NCI-H2107 (cell line): ENCODE results near the gene TMUB1.

ENCODE experiments used
- DNase-seq: peaks from one replicate; lab custom pipeline; 2025; lab: John Stamatoyannopoulos, UW

TMUB1 gene

GRCh38 chr7:151083071-151083823, at the start of gene TMUB1:
Gene TMUB1 (minus strand): TSS chr7:151083493. CDS start chr7:151082563, 930 bp downstream.
- DNase-seq: peak; percentile 65

GRCh38 chr7:151132461-151133205, 49.3 kb upstream of the TMUB1 start:
- DNase-seq: no peak

- DNase-seq: no peak
These were observed 48.5 kb upstream of the TMUB1 start for GRCh38 chr7:151131592-151132293.

GRCh38 chr7:151131224-151131591, 47.9 kb upstream of the TMUB1 start:
- DNase-seq: no peak

- no peak for DNase-seq
These were observed 47.5 kb upstream of the TMUB1 start for GRCh38 chr7:151130741-151131157.

GRCh38 chr7:151129960-151130591, 46.8 kb upstream of the TMUB1 start:
- DNase-seq: no peak

- DNase-seq: no peak
These were observed 46.0 kb upstream of the TMUB1 start for GRCh38 chr7:151129117-151129959.

GRCh38 chr7:151128716-151129115, 45.4 kb upstream of the TMUB1 start:
- no peak for DNase-seq

GRCh38 chr7:151128144-151128543, 44.9 kb upstream of the TMUB1 start:
- DNase-seq: no peak

GRCh38 chr7:151126491-151127137, 43.3 kb upstream of the TMUB1 start:
- DNase-seq: no peak

- DNase-seq: no peak
These were observed 42.7 kb upstream of the TMUB1 start for GRCh38 chr7:151125846-151126481.

GRCh38 chr7:151125470-151125845, 42.2 kb upstream of the TMUB1 start:
- no peak for DNase-seq

GRCh38 chr7:151124899-151125399, 41.7 kb upstream of the TMUB1 start:
- DNase-seq: no peak

GRCh38 chr7:151124481-151124880, 41.2 kb upstream of the TMUB1 start:
- no peak for DNase-seq

GRCh38 chr7:151123822-151124464, 40.6 kb upstream of the TMUB1 start:
- peak; percentile 81 for DNase-seq

GRCh38 chr7:151123158-151123821, 40.0 kb upstream of the TMUB1 start:
- DNase-seq: no peak

- no peak for DNase-seq
These were observed 39.5 kb upstream of the TMUB1 start for GRCh38 chr7:151122796-151123157.

- DNase-seq: no peak
These were observed 39.0 kb upstream of the TMUB1 start for GRCh38 chr7:151122276-151122675.
